HepG2 (cell line): Measurements from ENCODE around the gene ST6GALNAC3. TPM values are rescaled to one million over a fixed set of nuclear protein-coding genes. Genes with fewer than 3 reads are reported as not detected.

Experiments used
- ATAC-seq: fragments of 200-7000 bp; cut with Tn5 transposase; 3 replicates; pipeline ENCODE4 v1.9.1; 2020; ENCODE audit warnings: mild to moderate bottlenecking, moderate library complexity
- BruUV-seq: library from RNA; stranded (reverse); fragments of 400-500 nt; replicated peaks from 2 replicates; lab custom pipeline; 2021; lab: Mats Ljungman, UMichigan
- CTCF ChIA-PET: fragments of 300-600 bp; formaldehyde crosslinking; extraction: SDS; loops from one replicate; lab custom pipeline; 2021; ENCODE audit warnings: low total read pairs, inconsistent platforms, low intra/inter-chr PET ratio; lab: Yijun Ruan, JAX
- POLR2A ChIA-PET: fragments of 350-600 bp; sonication (Branson Sonifier 250); formaldehyde crosslinking; loops from one replicate; lab custom pipeline; 2020; ENCODE audit warnings: antibody characterized with exemption, inconsistent platforms; lab: Yijun Ruan, JAX
- DNase-seq: peaks from one replicate; pipeline ENCODE4 v3.0.0-alpha.2; 2015; ENCODE audit warnings: low spot score
- FAIRE-seq: peaks from 3 replicates; lab custom pipeline; 2011; peaks lifted over from hg19 to GRCh38; lab: Jason Lieb, UNC
- H2AFZ ChIP-seq: one replicate; pipeline ENCODE4 v1.6.1; 2011; ENCODE audit warnings: low read length, inconsistent platforms
- H3K27ac ChIP-seq: fragments of 300-600 bp; 3 replicates; pipeline ENCODE4 v1.8.0; 2011; ENCODE audit warnings: mixed run types, mild to moderate bottlenecking, mixed read lengths, low read length, inconsistent platforms; ENCODE audit not compliant: insufficient read depth; ENCODE audit errors: extremely low read length
- H3K27me3 ChIP-seq, 2 experiments: fragments of 200-600 bp in 1 of 2; 2 replicates in 1 of 2; 3 replicates in 1 of 2; pipeline versions ENCODE4 v1.6.0 to v1.8.0; 2011; ENCODE audit warnings: low read length in 2 of 2, mild to moderate bottlenecking in 2 of 2, moderate library complexity in 2 of 2, inconsistent platforms in 1 of 2; ENCODE audit not compliant: insufficient read depth in 2 of 2, control insufficient read depth in 1 of 2
- H3K36me3 ChIP-seq, 2 experiments: fragments of 200-600 bp in 1 of 2; replicated peaks in 1 of 2; 2 replicates in 1 of 2; 3 replicates in 1 of 2; pipeline versions ENCODE4 v1.5.1 to v1.8.0; 2011; ENCODE audit warnings: low read length in 2 of 2, inconsistent platforms in 1 of 2; ENCODE audit not compliant: insufficient read depth in 2 of 2, control insufficient read depth in 1 of 2
- H3K4me1 ChIP-seq: 2 replicates; pipeline ENCODE4 v1.5.1; 2012; ENCODE audit warnings: low read length, inconsistent platforms; ENCODE audit not compliant: insufficient read depth
- H3K4me2 ChIP-seq: 2 replicates; pipeline ENCODE4 v1.6.0; 2011; ENCODE audit warnings: low read depth, low read length, inconsistent platforms
- H3K4me3 ChIP-seq, 3 experiments: fragments of 200-600 bp in 1 of 3; sonication (generic), shearing (Covaris generic) in 1 of 3; replicated peaks in 1 of 3; 2 replicates each; pipeline ENCODE4 v1.5.1; 2011 to 2016; ENCODE audit warnings: low read length in 3 of 3, inconsistent platforms in 2 of 3, low read depth in 2 of 3, mild to moderate bottlenecking in 2 of 3, control low read depth in 1 of 3, mixed read lengths in 1 of 3; ENCODE audit not compliant: insufficient read depth in 1 of 3
- H3K79me2 ChIP-seq: one replicate; pipeline ENCODE4 v1.6.1; 2011; ENCODE audit warnings: low read length, inconsistent platforms; ENCODE audit not compliant: insufficient read depth
- H3K9ac ChIP-seq: 2 replicates; pipeline ENCODE4 v1.6.0; 2011; ENCODE audit warnings: mild to moderate bottlenecking, low read depth, low read length, inconsistent platforms; ENCODE audit not compliant: insufficient read depth
- H3K9me3 ChIP-seq: 2 replicates; pipeline ENCODE4 v1.5.1; 2012; ENCODE audit warnings: mild to moderate bottlenecking, low read length
- H4K20me1 ChIP-seq: 2 replicates; pipeline ENCODE4 v1.6.0; 2011; ENCODE audit warnings: inconsistent platforms, mild to moderate bottlenecking, low read length, moderate library complexity; ENCODE audit not compliant: insufficient read depth
- ADNP ChIP-seq: sonication (generic); formaldehyde crosslinking; IDR thresholded peaks from 2 replicates; pipeline ENCODE4 v1.4.0; 2020; ENCODE audit warnings: missing genetic modification reagents
- FLYWCH1 ChIP-seq: sonication (generic); formaldehyde crosslinking; IDR thresholded peaks from 2 replicates; pipeline ENCODE4 v1.8.1; 2023; ENCODE audit warnings: mild to moderate bottlenecking, missing genetic modification reagents
- HOXA7 ChIP-seq: sonication (generic); formaldehyde crosslinking; IDR thresholded peaks from 2 replicates; pipeline ENCODE4 v1.8.1; 2022; ENCODE audit warnings: mild to moderate bottlenecking, missing genetic modification reagents, moderate library complexity
- HOXD1 ChIP-seq: sonication (generic); formaldehyde crosslinking; IDR thresholded peaks from 2 replicates; pipeline ENCODE4 v1.5.0; 2020; ENCODE audit warnings: missing genetic modification reagents
- KLF9 ChIP-seq: IDR thresholded peaks from 2 replicates; pipeline ENCODE4 v1.6.1; 2016; ENCODE audit warnings: low read depth
- NFIB ChIP-seq: sonication (generic); formaldehyde crosslinking; IDR thresholded peaks from 2 replicates; pipeline ENCODE4 v1.9.0; 2021; ENCODE audit warnings: missing genetic modification reagents, mild to moderate bottlenecking, borderline replicate concordance
- RFX5 ChIP-seq: IDR thresholded peaks from 2 replicates; pipeline ENCODE4 v1.6.1; 2011; ENCODE audit warnings: low read depth, low read length, improper control_type of control experiment
- SOX6 ChIP-seq, 2 experiments: fragments of 450-650 bp in 1 of 2; sonication (generic) in 1 of 2; formaldehyde crosslinking in 1 of 2; IDR thresholded peaks; 2 replicates each; pipeline versions ENCODE4 v1.4.0 to v1.6.1; 2017 to 2020; ENCODE audit warnings: antibody characterized with exemption in 1 of 2, mild to moderate bottlenecking in 1 of 2, missing genetic modification reagents in 1 of 2
- STAT5B ChIP-seq: sonication (generic); formaldehyde crosslinking; IDR thresholded peaks from 2 replicates; pipeline ENCODE4 v1.4.0; 2020; ENCODE audit warnings: missing genetic modification reagents
- WIZ ChIP-seq: sonication (generic); formaldehyde crosslinking; IDR thresholded peaks from 2 replicates; pipeline ENCODE4 v1.5.1; 2020; ENCODE audit warnings: mild to moderate bottlenecking, missing genetic modification reagents
- ZFYVE20 ChIP-seq: sonication (generic); formaldehyde crosslinking; IDR thresholded peaks from 2 replicates; pipeline ENCODE4 v1.8.0; 2023; ENCODE audit warnings: low read depth, mild to moderate bottlenecking, moderate library complexity, missing genetic modification reagents, borderline replicate concordance
- ZHX1 ChIP-seq: sonication (generic); formaldehyde crosslinking; IDR thresholded peaks from 2 replicates; pipeline ENCODE4 v1.8.1; 2022; ENCODE audit warnings: low read depth, mild to moderate bottlenecking, missing genetic modification reagents
- ZNF292 ChIP-seq: sonication (generic); formaldehyde crosslinking; IDR thresholded peaks from 2 replicates; pipeline ENCODE4 v1.8.1; 2022; ENCODE audit warnings: mild to moderate bottlenecking, low read depth, missing genetic modification reagents, borderline replicate concordance
- ZNF362 ChIP-seq: sonication (generic); formaldehyde crosslinking; IDR thresholded peaks from 2 replicates; pipeline ENCODE4 v1.4.0; 2020; ENCODE audit warnings: missing genetic modification reagents, mild to moderate bottlenecking, borderline replicate concordance
- ZNF674 ChIP-seq: sonication (generic); formaldehyde crosslinking; IDR thresholded peaks from 2 replicates; pipeline ENCODE4 v1.5.0; 2020; ENCODE audit warnings: low read depth, mild to moderate bottlenecking, missing genetic modification reagents
- WGBS: methylation state at CpG from one replicate; pipeline ENCODE4 v1.1.6; 2017; ENCODE audit warnings: low lambda C conversion rate; 5-methylcytosine and 5-hydroxymethylcytosine counted together
- in situ Hi-C: cut with HindIII; loops from 2 replicates; pipeline ENCODE4 v1.10.0; 2017; ENCODE audit warnings: low pct_unique_long_range_greater_than_20kb; ENCODE audit not compliant: extremely low pct_ligation_motif_present
- intact Hi-C: fragments of 100-400 bp; cut with micrococcal nuclease; formaldehyde crosslinking; loops from one replicate; pipeline ENCODE4 v1.10.0; 2022; ENCODE audit not compliant: unreplicated experiment
- polyA plus RNA-seq, 8 experiments: library from polyadenylated mRNA; depleted of rRNA in 3 of 8; stranded (reverse) in 7 of 8; unstranded in 1 of 8; fragments of >200 nt; fragmentation: Illumina TruSeq in 4 of 8; extraction: Trizol in 4 of 8; gene quantifications; 2 replicates each; pipeline versions ENCODE4 v1.2.1 to v1.2.3, GENCODE V29; 2011 to 2016; ENCODE audit warnings: low read depth in 4 of 8, missing spikeins in 1 of 8, mixed read lengths in 1 of 8; ENCODE audit not compliant: insufficient read depth in 1 of 8
- total RNA-seq, 5 experiments: library from RNA; depleted of rRNA; stranded (reverse); fragments of >200 nt; fragmentation: Illumina TruSeq; extraction: Trizol; gene quantifications; 2 replicates each; pipeline ENCODE4 v1.2.3, GENCODE V29; 2016; ENCODE audit warnings: low read depth in 1 of 5
- TF ChIP-seq, protein P1 (sequence below): sonication (generic); formaldehyde crosslinking; IDR thresholded peaks from 2 replicates; pipeline ENCODE4 v1.8.0; 2023; ENCODE audit warnings: mild to moderate bottlenecking, missing genetic modification reagents

Gene ST6GALNAC3
- total and polyA plus RNA-seq, 2 of the 13 experiments (the other 11 are each of a cell fraction or from before 2014, with no cell fraction given) = not detected

GRCh38 chr1:76065270-76065669 lies 9.3 kb upstream of the ST6GALNAC3 start:
- Histone ChIP-seq H3K27ac (no peak overlapping the region), H3K79me2 (no peaks in the 10 kb centered on the region), H3K9ac (no peak overlapping the region), H3K4me3 (no peak overlapping the region)
- WGBS = 0% methylated on average over 3 of the region's 3 CpGs
- TF ChIP-seq ADNP (no peak), WIZ (CRISPR knock-in tag) (no peak), KLF9 (no peak), SOX6 (IDR thresholded peaks at IDR 0.05) (no peak), SOX6 (CRISPR knock-in tag; IDR thresholded peaks at IDR 0.05) (no peak)
- TF ChIP-seq, protein P1, sequence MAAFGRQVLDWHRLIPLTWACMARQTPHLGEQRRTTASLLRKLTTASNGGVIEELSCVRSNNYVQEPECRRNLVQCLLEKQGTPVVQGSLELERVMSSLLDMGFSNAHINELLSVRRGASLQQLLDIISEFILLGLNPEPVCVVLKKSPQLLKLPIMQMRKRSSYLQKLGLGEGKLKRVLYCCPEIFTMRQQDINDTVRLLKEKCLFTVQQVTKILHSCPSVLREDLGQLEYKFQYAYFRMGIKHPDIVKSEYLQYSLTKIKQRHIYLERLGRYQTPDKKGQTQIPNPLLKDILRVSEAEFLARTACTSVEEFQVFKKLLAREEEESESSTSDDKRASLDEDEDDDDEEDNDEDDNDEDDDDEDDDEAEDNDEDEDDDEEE = no peak
- TF ChIP-seq, all 625 proteins: peak for 0
- H3K36me3 ChIP-seq = no peaks in the 10 kb centered on the region
- no peaks in the 10 kb centered on the region for H3K9me3 ChIP-seq
- FAIRE-seq = no peak
- no peak overlapping the region for H2AFZ ChIP-seq
- H3K4me2 ChIP-seq = no peak overlapping the region
- in situ Hi-C loops (no loop called here), intact Hi-C loops (no loop called here)
- peaks cover 0 to 4% of the 10 kb centered on the region in 2 experiments; a peak in 2 of 5 replicates for H3K27me3 ChIP-seq
- no peak for ATAC-seq
- BruUV-seq = no TSS peak
- POLR2A ChIA-PET = no interaction called here
- no peaks in the 10 kb centered on the region for H3K4me1 ChIP-seq
- DNase-seq = no peak
- H4K20me1 ChIP-seq = no peaks in the 10 kb centered on the region
- CTCF ChIA-PET = no interaction called here

DNA sequence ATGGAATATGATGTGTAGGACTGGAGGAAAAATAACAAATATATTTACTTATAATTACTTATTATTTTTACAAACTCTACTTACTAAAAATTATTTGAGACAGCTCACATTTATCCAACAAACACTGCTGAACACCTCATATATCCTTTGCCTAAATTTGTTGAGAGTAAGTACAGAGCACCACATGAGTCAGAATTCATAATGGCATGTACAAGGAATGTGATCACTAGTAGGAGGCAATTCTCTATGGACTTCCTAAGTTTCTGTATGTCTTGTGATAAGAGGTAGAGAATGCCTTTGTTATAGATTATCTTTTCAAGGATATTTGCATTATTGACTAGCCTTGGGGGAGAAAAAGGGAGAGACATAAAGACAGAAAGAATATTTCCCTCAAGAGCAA lies 8.2 kb upstream of the ST6GALNAC3 start:
- no peak overlapping the region for H3K4me2 ChIP-seq
- FAIRE-seq (no peak), ATAC-seq (no peak), DNase-seq (no peak)
- H3K9ac ChIP-seq = no peak overlapping the region
- peaks cover 0 to 4% of the 10 kb centered on the region in 2 experiments; a peak in 2 of 5 replicates for H3K27me3 ChIP-seq
- H3K79me2 ChIP-seq = no peaks in the 10 kb centered on the region
- H2AFZ ChIP-seq = no peak overlapping the region
- no peaks in the 10 kb centered on the region for H4K20me1 ChIP-seq
- no peaks in the 10 kb centered on the region for H3K36me3 ChIP-seq
- CTCF ChIA-PET = no interaction called here
- BruUV-seq = no TSS peak
- POLR2A ChIA-PET = no interaction called here
- no peaks in the 10 kb centered on the region for H3K9me3 ChIP-seq
- in situ Hi-C loops (no loop called here), intact Hi-C loops (no loop called here)
- H3K4me3 ChIP-seq = no peak overlapping the region
- no peaks in the 10 kb centered on the region for H3K4me1 ChIP-seq
- H3K27ac ChIP-seq = no peak overlapping the region
- TF ChIP-seq ZNF362 (CRISPR knock-in tag) (no peak), STAT5B (CRISPR knock-in tag) (no peak), NFIB (CRISPR knock-in tag) (no peak), ZNF292 (CRISPR knock-in tag) (no peak), ZNF674 (no peak), HOXA7 (no peak), FLYWCH1 (no peak), HOXD1 (CRISPR knock-in tag) (no peak), ZFYVE20 (CRISPR knock-in tag) (no peak), ZHX1 (no peak), RFX5 (no peak)
